ENCODE results near the gene SLC29A4. TPM values are rescaled to one million over a fixed set of nuclear protein-coding genes. Genes with fewer than 3 reads are reported as not detected.
A peak's percentile ranks its signal among the peaks of the same experiment; 100 is the strongest.

The SLC29A4 gene
- total RNA-seq, 1 experiment from 2014 or later: 38.9 TPM

GRCh38 chr7:5320391-5320790, 37.6 kb downstream of the SLC29A4 start:
- no peak overlapping the region for H3K4me3 ChIP-seq (ENCODE audit: low read depth in 2 of 2, low read length in 2 of 2)
- BruUV-seq (replicated peaks): no TSS peak
- in situ Hi-C loops (cut with HindIII; ENCODE audit: low pct_unique_long_range_greater_than_20kb, low sequenced_read_pairs): no loop called here
- no peak for TF ChIP-seq POLR2AphosphoS5 (IDR thresholded peaks at IDR 0.05; ENCODE audit: low read depth, low read length)
- TF ChIP-seq REST (IDR thresholded peaks at IDR 0.05; ENCODE audit: insufficient read depth in 1 of 2, low read depth in 2 of 2, low read length in 1 of 2): no peak
- no peak for TF ChIP-seq TCF7L2 (IDR thresholded peaks at IDR 0.05; ENCODE audit: low read depth, low read length)
- TF ChIP-seq CTCF (IDR thresholded peaks at IDR 0.05): no peak
- TF ChIP-seq SIN3A (IDR thresholded peaks at IDR 0.05; ENCODE audit: borderline replicate concordance, insufficient read depth, low read depth, low read length): no peak
- H3K9me3 ChIP-seq (ENCODE audit: control insufficient read depth, insufficient read depth, low read depth, low read length): no peaks in the 10 kb centered on the region; the same call in 1 of the 2 replicates
- no peak for DNase-seq (ENCODE audit: low read depth, low spot score)
- H3K36me3 ChIP-seq (ENCODE audit: control insufficient read depth, insufficient read depth, low read length): peaks cover 2% of the 10 kb centered on the region; the same call in 1 of the 2 replicates
- H3K27ac ChIP-seq (ENCODE audit: low read length): no peak overlapping the region
- ChIA-PET CTCF (no interaction called here), POLR2A (no interaction called here)
- no peaks in the 10 kb centered on the region for H3K4me1 ChIP-seq (ENCODE audit: control insufficient read depth, insufficient read depth, low read length)
- intact Hi-C loops (cut with micrococcal nuclease; ENCODE audit: unreplicated experiment): no loop called here
- no peaks in the 10 kb centered on the region for H3K27me3 ChIP-seq (ENCODE audit: control insufficient read depth, insufficient read depth, low read length)
- ATAC-seq: peak; percentile 9; the same call in 1 of the 2 replicates

GRCh38 chr7:5320802-5321396, 38.2 kb downstream of the SLC29A4 start:
- no TSS peak for BruUV-seq (replicated peaks)
- DNase-seq (ENCODE audit: low read depth, low spot score) (no peak), ATAC-seq (0 out of 2 replicates have a peak, but pooled peaks have one; percentile 4)
- no peak overlapping the region for H3K4me3 ChIP-seq (ENCODE audit: low read depth in 2 of 2, low read length in 2 of 2)
- ChIA-PET CTCF (no interaction called here), POLR2A (no interaction called here)
- no peaks in the 10 kb centered on the region for H3K4me1 ChIP-seq (ENCODE audit: control insufficient read depth, insufficient read depth, low read length)
- H3K9me3 ChIP-seq (ENCODE audit: control insufficient read depth, insufficient read depth, low read depth, low read length): no peaks in the 10 kb centered on the region; the same call in 1 of the 2 replicates
- intact Hi-C loops (cut with micrococcal nuclease; ENCODE audit: unreplicated experiment): no loop called here
- H3K27ac ChIP-seq (ENCODE audit: low read length): no peak overlapping the region
- in situ Hi-C loops (cut with HindIII; ENCODE audit: low pct_unique_long_range_greater_than_20kb, low sequenced_read_pairs): no loop called here
- H3K27me3 ChIP-seq (ENCODE audit: control insufficient read depth, insufficient read depth, low read length): no peaks in the 10 kb centered on the region
- H3K36me3 ChIP-seq (ENCODE audit: control insufficient read depth, insufficient read depth, low read length): peaks cover 2% of the 10 kb centered on the region; the same call in 1 of the 2 replicates
- TF ChIP-seq CTCF (IDR thresholded peaks at IDR 0.05) (no peak), SIN3A (IDR thresholded peaks at IDR 0.05; ENCODE audit: borderline replicate concordance, insufficient read depth, low read depth, low read length) (no peak), REST (IDR thresholded peaks at IDR 0.05; ENCODE audit: insufficient read depth in 1 of 2, low read depth in 2 of 2, low read length in 1 of 2) (no peak), POLR2AphosphoS5 (IDR thresholded peaks at IDR 0.05; ENCODE audit: low read depth, low read length) (no peak), TCF7L2 (IDR thresholded peaks at IDR 0.05; ENCODE audit: low read depth, low read length) (no peak)
